Cardiac septum (tissue), 1 donor: ENCODE measurements around the gene SUGCT. TPM values are rescaled to one million over a fixed set of nuclear protein-coding genes. Genes with fewer than 3 reads are reported as not detected.

ENCODE experiments used
- DNase-seq: peaks from one replicate; pipeline ENCODE4 v3.0.0-alpha.2; 2020; ENCODE audit warnings: low spot score
- intact Hi-C: fragments of 100-400 bp; cut with DNase I; formaldehyde crosslinking; loops from one replicate; pipeline ENCODE4 v1.14.0; 2022
- total RNA-seq: library from RNA; stranded (reverse); fragmentation: NEBNext Ultra II Directional; extraction: Animal tissue kit (Norgen Biotek cat#: 25700); gene quantifications from one replicate; pipeline ENCODE4 v1.2.1, GENCODE V29; 2021
- donor health status: DM: no; HTN: no; CAD: no.

SUGCT gene
- total RNA-seq, 1 donor from 2014 or later: 3.1 TPM

- intact Hi-C loops: no loop called here
- no peak for DNase-seq
Observed at GRCh38 chr7:40305229-40305628, 170.4 kb downstream of the SUGCT start.

GRCh38 chr7:40306025-40306424 lies 171.2 kb downstream of the SUGCT start:
- DNase-seq: no peak
- intact Hi-C loops: no loop called here

- intact Hi-C loops: no loop called here
- DNase-seq: no peak
Observed at GRCh38 chr7:40306596-40306995, 171.8 kb downstream of the SUGCT start.

- intact Hi-C loops: no loop called here
Observed at GRCh38 chr7:40310258-40310657, 175.5 kb downstream of the SUGCT start.

GRCh38 chr7:40311307-40311706 lies 176.5 kb downstream of the SUGCT start:
- intact Hi-C loops: no loop called here
- DNase-seq: no peak

More at GRCh38 chr7:40310258-40310657, 175.5 kb downstream of the SUGCT start:
- no peak for DNase-seq

GRCh38 chr7:40315277-40315676 lies 180.5 kb downstream of the SUGCT start:
- intact Hi-C loops: no loop called here
- no peak for DNase-seq

- intact Hi-C loops: no loop called here
- no peak for DNase-seq
Observed at GRCh38 chr7:40316176-40316575, 181.4 kb downstream of the SUGCT start.

- no peak for DNase-seq
- intact Hi-C loops: loop anchor here (5.0 kb wide), 2 partner anchors 1382 to 1407 kb away; no protein-coding TSS in a partner anchor
Observed at GRCh38 chr7:40324914-40325313, 190.1 kb downstream of the SUGCT start.

- DNase-seq: no peak
- intact Hi-C loops: loop anchor here (5.0 kb wide), 2 partner anchors 1380 to 1405 kb away; no protein-coding TSS in a partner anchor
Observed at GRCh38 chr7:40327113-40327512, 192.3 kb downstream of the SUGCT start.

GRCh38 chr7:40327873-40328272 lies 193.1 kb downstream of the SUGCT start:
- no peak for DNase-seq
- intact Hi-C loops: loop anchor here (2.0 to 5.0 kb wide), 3 partner anchors 277 to 1404 kb away; no protein-coding TSS in a partner anchor

GRCh38 chr7:40329601-40330153 lies 194.9 kb downstream of the SUGCT start:
- DNase-seq: no peak
- intact Hi-C loops: loop anchor here (2.0 to 5.0 kb wide), 3 partner anchors 275 to 1403 kb away; no protein-coding TSS in a partner anchor

GRCh38 chr7:40330408-40330807 lies 195.6 kb downstream of the SUGCT start:
- intact Hi-C loops: no loop called here
- DNase-seq: no peak

- no peak for DNase-seq
- intact Hi-C loops: no loop called here
Observed at GRCh38 chr7:40331915-40332314, 197.1 kb downstream of the SUGCT start.

- intact Hi-C loops: no loop called here
- DNase-seq: no peak
Observed at GRCh38 chr7:40332516-40332915, 197.7 kb downstream of the SUGCT start.

GRCh38 chr7:40341836-40342235 lies 207.0 kb downstream of the SUGCT start:
- no peak for DNase-seq
- intact Hi-C loops: no loop called here

- DNase-seq: no peak
- intact Hi-C loops: no loop called here
Observed at GRCh38 chr7:40346554-40346953, 211.7 kb downstream of the SUGCT start.

GRCh38 chr7:40348126-40348728 lies 213.4 kb downstream of the SUGCT start:
- no peak for DNase-seq
- intact Hi-C loops: no loop called here

- intact Hi-C loops: no loop called here
- DNase-seq: no peak
Observed at GRCh38 chr7:40350100-40350499, 215.3 kb downstream of the SUGCT start.

GRCh38 chr7:40354711-40355110 lies 219.9 kb downstream of the SUGCT start:
- DNase-seq: no peak
- intact Hi-C loops: no loop called here

- intact Hi-C loops: no loop called here
- DNase-seq: no peak
Observed at GRCh38 chr7:40356312-40356711, 221.5 kb downstream of the SUGCT start.
